T-cell (primary cell): ENCODE results near the gene ZNF236. TPM values are rescaled to one million over a fixed set of nuclear protein-coding genes. Genes with fewer than 3 reads are reported as not detected.

ENCODE experiments used
- ATAC-seq, 4 experiments: fragments of 200-7000 bp in 3 of 4; fragments of 150-1000 bp in 1 of 4; cut with Tn5 transposase; replicated peaks in 1 of 4; 1 replicate in 3 of 4; 2 replicates in 1 of 4; pipeline ENCODE4 v1.10.0; 2021; ENCODE audit warnings: moderate library complexity in 3 of 4, mild to moderate bottlenecking in 2 of 4, moderate number of reproducible peaks in 1 of 4
- CTCF ChIA-PET, 2 donors: fragments of 300-600 bp; sonication (Branson Sonifier 250); formaldehyde crosslinking; loops; one replicate each; lab custom pipeline; 2022; ENCODE audit warnings: antibody characterized with exemption in 2 of 2; lab: Charles Lee
- POLR2A ChIA-PET, 2 donors: fragments of 300-600 bp; sonication (Branson Sonifier 250); formaldehyde crosslinking; loops; one replicate each; lab custom pipeline; 2022; ENCODE audit warnings: antibody characterized with exemption in 2 of 2; lab: Charles Lee
- DNase-seq, 35 experiments: peaks; one replicate each; pipeline versions ENCODE4 v3.0.0 to v3.0.0-alpha.2; 2013 to 2023
- H3K27ac ChIP-seq: one replicate; pipeline ENCODE4 v1.5.1; 2013; ENCODE audit warnings: low read length
- H3K27me3 ChIP-seq, 2 experiments: replicated peaks in 1 of 2; 1 replicate in 1 of 2; 2 replicates in 1 of 2; pipeline versions ENCODE4 v1.6.1 to v1.7.0; 2013; ENCODE audit warnings: low read length in 1 of 2, mixed read lengths in 1 of 2; ENCODE audit not compliant: control insufficient read depth in 2 of 2, insufficient read depth in 2 of 2; ENCODE audit errors: extremely low read depth in 1 of 2
- H3K36me3 ChIP-seq, 2 donors: 1 replicate in 1 of 2; 2 replicates in 1 of 2; pipeline versions ENCODE4 v1.6.1 to v1.7.0; 2013; ENCODE audit warnings: low read length in 1 of 2; ENCODE audit not compliant: control insufficient read depth in 2 of 2, insufficient read depth in 1 of 2; ENCODE audit errors: extremely low read depth in 1 of 2
- H3K4me1 ChIP-seq, 2 experiments: 1 replicate in 1 of 2; 2 replicates in 1 of 2; pipeline versions ENCODE4 v1.6.1 to v1.7.0; 2013; ENCODE audit warnings: low read length in 2 of 2, mixed read lengths in 1 of 2; ENCODE audit not compliant: insufficient read depth in 2 of 2, control insufficient read depth in 1 of 2; ENCODE audit errors: extremely low read depth in 1 of 2
- H3K4me3 ChIP-seq, 2 donors: 1 replicate in 1 of 2; 2 replicates in 1 of 2; pipeline versions ENCODE4 v1.5.1 to v1.7.0; 2013; ENCODE audit warnings: mild to moderate bottlenecking in 2 of 2, low read length in 1 of 2, moderate library complexity in 1 of 2; ENCODE audit not compliant: control insufficient read depth in 1 of 2; ENCODE audit errors: extremely low read depth in 1 of 2
- H3K9me3 ChIP-seq: 2 replicates; pipeline ENCODE4 v1.7.0; 2013
- H3K27ac Mint-ChIP-seq, 2 donors: one replicate each; pipeline ENCODE4 v1.8.0; 2020 to 2021; ENCODE audit warnings: mild to moderate bottlenecking in 2 of 2, mixed read lengths in 2 of 2
- H3K27me3 Mint-ChIP-seq, 2 donors: one replicate each; pipeline ENCODE4 v1.8.0; 2021 to 2022; ENCODE audit warnings: mixed read lengths in 2 of 2
- H3K36me3 Mint-ChIP-seq: one replicate; pipeline ENCODE4 v1.8.0; 2021; ENCODE audit warnings: mixed read lengths
- H3K4me1 Mint-ChIP-seq, 3 donors: one replicate each; pipeline ENCODE4 v1.8.0; 2020 to 2022; ENCODE audit warnings: mixed read lengths in 3 of 3, mild to moderate bottlenecking in 1 of 3
- H3K4me3 Mint-ChIP-seq, 3 donors: one replicate each; pipeline ENCODE4 v1.8.0; 2020 to 2022; ENCODE audit warnings: mild to moderate bottlenecking in 3 of 3, mixed read lengths in 3 of 3, moderate library complexity in 3 of 3
- H3K9me3 Mint-ChIP-seq, 3 donors: one replicate each; pipeline ENCODE4 v1.8.0; 2020 to 2022; ENCODE audit warnings: mixed read lengths in 3 of 3
- WGBS: methylation state at CpG from one replicate; pipeline ENCODE4 v1.1.5; 2013; ENCODE audit warnings: missing lambda C conversion rate; ENCODE audit not compliant: insufficient coverage; 5-methylcytosine and 5-hydroxymethylcytosine counted together
- total RNA-seq, 35 experiments: library from RNA in 6 of 35; stranded (reverse) in 6 of 35; fragments of 120-200 nt in 1 of 35; gene quantifications; one replicate each; pipeline versions ENCODE4 v1.2.1 to v1.2.4 and lab custom pipeline; 2013 to 2026

ZNF236 gene
- total RNA-seq, 5 donors from 2014 or later (not counting 1 experiment from before 2014, with no cell fraction given): 24.6 to 33.3 (median 28.4) TPM

GRCh38 chr18:76925501-76925900, 103.1 kb downstream of the ZNF236 start:
- H3K27ac ChIP-seq: no peak overlapping the region
- no peaks in the 10 kb centered on the region for H3K27me3 Mint-ChIP-seq
- peaks cover 3 to 70% of the 10 kb centered on the region in 2 donors for H3K36me3 ChIP-seq
- H3K36me3 Mint-ChIP-seq: peaks cover 72% of the 10 kb centered on the region
- no peaks in the 10 kb centered on the region for H3K27me3 ChIP-seq
- ATAC-seq (no peak), DNase-seq (no peak)
- WGBS: 94% methylated on average over 7 of the region's 8 CpGs
- ChIA-PET POLR2A (no interaction called here), CTCF (no interaction called here)
- no peak overlapping the region for H3K4me3 ChIP-seq
- H3K4me1 ChIP-seq: no peaks in the 10 kb centered on the region
- no peak overlapping the region for H3K27ac Mint-ChIP-seq
- no peak overlapping the region for H3K4me3 Mint-ChIP-seq
- H3K9me3 ChIP-seq: no peaks in the 10 kb centered on the region
- H3K4me1 Mint-ChIP-seq: peaks cover 8 to 13% (median 13%) of the 10 kb centered on the region in 3 donors
- no peaks in the 10 kb centered on the region for H3K9me3 Mint-ChIP-seq

DNA sequence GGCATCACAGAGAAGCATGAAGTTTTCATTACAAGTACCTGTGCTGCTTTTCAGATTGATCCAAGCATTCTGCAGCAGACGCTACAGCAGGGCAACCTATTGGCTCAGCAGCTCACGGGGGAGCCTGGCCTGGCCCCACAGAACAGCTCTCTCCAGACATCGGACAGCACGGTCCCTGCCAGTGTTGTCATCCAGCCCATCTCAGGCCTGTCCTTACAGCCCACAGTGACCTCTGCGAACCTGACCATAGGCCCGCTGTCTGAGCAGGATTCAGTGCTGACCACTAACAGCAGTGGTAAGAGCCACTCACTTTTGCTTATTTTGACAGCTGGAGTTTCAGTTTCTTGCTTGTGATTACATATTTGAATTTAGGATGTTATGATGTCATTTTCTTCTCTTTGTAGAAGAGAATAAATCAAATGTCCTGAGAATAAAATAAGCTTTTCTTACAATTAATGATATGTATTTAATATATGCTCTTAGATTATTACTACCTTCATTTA, 104.9 kb downstream of the ZNF236 start:
- 97% methylated on average over 5 of the region's 6 CpGs for WGBS
- Mint-ChIP-seq H3K27me3 (no peaks in the 10 kb centered on the region), H3K4me3 (no peak overlapping the region), H3K4me1 (peaks cover 1 to 3% (median 1%) of the 10 kb centered on the region in 3 donors), H3K9me3 (no peaks in the 10 kb centered on the region), H3K27ac (no peak overlapping the region), H3K36me3 (peaks cover 71% of the 10 kb centered on the region)
- Histone ChIP-seq H3K9me3 (no peaks in the 10 kb centered on the region), H3K27me3 (no peaks in the 10 kb centered on the region), H3K4me1 (no peaks in the 10 kb centered on the region), H3K4me3 (no peak overlapping the region), H3K36me3 (peaks cover 3 to 64% of the 10 kb centered on the region in 2 donors), H3K27ac (no peak overlapping the region)
- CTCF ChIA-PET: no interaction called here
- DNase-seq (no peak), ATAC-seq (no peak)
- POLR2A ChIA-PET: no interaction called here

DNA sequence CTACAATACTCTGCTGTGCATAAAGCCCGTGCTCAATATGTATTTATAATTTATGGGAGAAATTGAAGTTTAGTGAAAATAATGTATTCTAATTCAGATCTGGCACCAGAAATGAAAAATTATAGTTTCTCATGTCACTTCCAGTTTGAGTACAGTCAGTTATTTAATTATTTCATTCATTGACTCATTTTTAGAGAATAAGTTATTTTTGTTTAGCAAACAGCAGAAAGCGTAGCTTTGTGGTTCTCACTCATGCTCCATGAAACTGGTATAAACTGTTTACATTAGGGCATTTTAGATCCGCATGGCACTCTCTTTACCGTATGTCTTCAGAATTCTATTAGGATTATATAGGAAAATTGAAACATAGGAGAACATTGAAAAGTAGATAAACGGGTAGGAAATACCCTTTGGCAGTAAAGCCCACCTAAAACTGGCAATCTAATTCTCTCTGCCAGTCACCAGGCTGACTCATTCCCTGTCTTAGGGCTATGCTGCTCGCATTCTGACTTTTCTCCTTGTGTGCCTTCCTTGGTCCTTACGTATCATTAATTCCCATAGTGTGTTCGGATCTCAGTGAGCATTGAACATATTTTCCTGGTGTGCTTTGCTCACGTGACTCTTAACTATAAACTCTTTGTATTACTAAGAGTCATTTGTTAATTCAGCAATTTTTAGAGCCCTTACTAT, 106.0 kb downstream of the ZNF236 start:
- ATAC-seq: no peak

GRCh38 chr18:76931171-76931570, 108.8 kb downstream of the ZNF236 start:
- no peaks in the 10 kb centered on the region for H3K4me1 Mint-ChIP-seq
- no peaks in the 10 kb centered on the region for H3K9me3 Mint-ChIP-seq
- DNase-seq: no peak
- WGBS: 100% methylated on average over 2 of the region's 6 CpGs
- no peak overlapping the region for H3K4me3 Mint-ChIP-seq
- Histone ChIP-seq H3K9me3 (no peaks in the 10 kb centered on the region), H3K4me1 (no peaks in the 10 kb centered on the region), H3K27ac (no peak overlapping the region), H3K36me3 (peaks cover 11 to 51% of the 10 kb centered on the region in 2 donors), H3K4me3 (no peak overlapping the region), H3K27me3 (no peaks in the 10 kb centered on the region)
- H3K27ac Mint-ChIP-seq: no peak overlapping the region
- POLR2A ChIA-PET: no interaction called here
- CTCF ChIA-PET: no interaction called here
- peaks cover 63% of the 10 kb centered on the region for H3K36me3 Mint-ChIP-seq
- H3K27me3 Mint-ChIP-seq: no peaks in the 10 kb centered on the region
- no peak for ATAC-seq

More for the DNA sequence above, 106.0 kb downstream of the ZNF236 start:
- Mint-ChIP-seq H3K4me1 (no peaks in the 10 kb centered on the region), H3K9me3 (no peaks in the 10 kb centered on the region), H3K4me3 (no peak overlapping the region), H3K36me3 (peaks cover 72% of the 10 kb centered on the region), H3K27me3 (no peaks in the 10 kb centered on the region), H3K27ac (no peak overlapping the region)
- Histone ChIP-seq H3K4me1 (no peaks in the 10 kb centered on the region), H3K4me3 (no peak overlapping the region), H3K36me3 (peaks cover 3 to 66% of the 10 kb centered on the region in 2 donors), H3K9me3 (no peaks in the 10 kb centered on the region), H3K27me3 (no peaks in the 10 kb centered on the region), H3K27ac (no peak overlapping the region)
- 64% methylated on average over 2 of the region's 9 CpGs for WGBS
- ChIA-PET CTCF (no interaction called here), POLR2A (no interaction called here)
- no peak for DNase-seq

GRCh38 chr18:76932026-76932819, 109.9 kb downstream of the ZNF236 start:
- Mint-ChIP-seq H3K27me3 (no peaks in the 10 kb centered on the region), H3K36me3 (peaks cover 64% of the 10 kb centered on the region), H3K4me1 (no peaks in the 10 kb centered on the region), H3K4me3 (no peak overlapping the region), H3K9me3 (no peaks in the 10 kb centered on the region), H3K27ac (no peak overlapping the region)
- no peak overlapping the region for H3K4me3 ChIP-seq
- H3K27me3 ChIP-seq: no peaks in the 10 kb centered on the region
- CTCF ChIA-PET: interaction anchor here in 1 of 2 donors (0.6 kb wide), 1 partner anchor 82 kb away, joined by 4 read pairs; no protein-coding TSS in a partner anchor
- DNase-seq: no peak
- WGBS: 93% methylated on average over 9 of the region's 11 CpGs
- no peak overlapping the region for H3K27ac ChIP-seq
- H3K9me3 ChIP-seq: no peaks in the 10 kb centered on the region
- peaks cover 14 to 56% of the 10 kb centered on the region in 2 donors for H3K36me3 ChIP-seq
- POLR2A ChIA-PET: interaction anchor here in 1 of 2 donors (0.6 kb wide), 1 partner anchor 106 kb away, joined by 3 read pairs; no protein-coding TSS in a partner anchor
- H3K4me1 ChIP-seq: no peaks in the 10 kb centered on the region
- ATAC-seq: no peak

DNA sequence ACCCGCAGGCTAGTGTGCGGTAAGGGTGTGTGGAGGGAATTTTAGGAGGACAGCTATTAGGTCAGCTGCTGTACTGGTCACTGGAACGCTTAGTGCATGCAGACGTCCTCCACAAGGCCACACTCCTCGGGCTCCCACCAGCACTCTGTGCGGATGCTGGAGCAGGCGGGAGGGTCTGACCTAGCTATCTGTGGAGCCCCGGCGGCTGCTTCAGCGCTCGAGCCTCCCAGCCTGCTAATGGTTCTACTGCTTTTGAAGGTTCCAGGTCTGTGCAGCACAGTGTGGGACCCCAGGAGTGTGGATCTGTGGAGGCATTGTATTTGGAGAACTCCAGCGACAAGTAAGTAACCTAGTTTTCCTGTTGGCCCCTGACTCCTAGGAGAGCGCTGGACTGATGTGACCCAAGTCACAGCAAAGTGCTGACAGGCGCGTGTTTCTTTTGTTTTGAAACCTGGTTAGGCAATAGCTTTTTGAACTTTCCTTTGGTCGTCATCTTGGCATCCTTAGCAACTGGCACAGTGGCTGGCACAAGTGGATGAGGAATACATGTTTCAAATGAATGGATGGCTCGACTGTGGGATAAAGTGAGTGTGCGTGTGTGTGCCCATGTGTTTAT, 113.5 kb downstream of the ZNF236 start:
- Mint-ChIP-seq H3K9me3 (no peaks in the 10 kb centered on the region), H3K36me3 (peaks cover 68% of the 10 kb centered on the region), H3K4me1 (no peaks in the 10 kb centered on the region), H3K27ac (no peak overlapping the region), H3K27me3 (no peaks in the 10 kb centered on the region), H3K4me3 (no peak overlapping the region)
- no peak overlapping the region for H3K27ac ChIP-seq
- no peaks in the 10 kb centered on the region for H3K27me3 ChIP-seq
- ATAC-seq (no peak), DNase-seq (no peak)
- WGBS: 96% methylated on average over 18 of the region's 18 CpGs
- H3K4me3 ChIP-seq: no peak overlapping the region
- POLR2A ChIA-PET: no interaction called here
- CTCF ChIA-PET: no interaction called here
- peaks cover 19 to 54% of the 10 kb centered on the region in 2 donors for H3K36me3 ChIP-seq
- H3K4me1 ChIP-seq: no peaks in the 10 kb centered on the region
- H3K9me3 ChIP-seq: no peaks in the 10 kb centered on the region
